ENCODE results near the gene DFFA. TPM values are rescaled to one million over a fixed set of nuclear protein-coding genes. Genes with fewer than 3 reads are reported as not detected.
A peak's percentile ranks its signal among the peaks of the same experiment; 100 is the strongest.

Gene DFFA
- total RNA-seq, 4 donors from 2014 or later = 7.5 to 31.6 (median 17.1) TPM

DNA sequence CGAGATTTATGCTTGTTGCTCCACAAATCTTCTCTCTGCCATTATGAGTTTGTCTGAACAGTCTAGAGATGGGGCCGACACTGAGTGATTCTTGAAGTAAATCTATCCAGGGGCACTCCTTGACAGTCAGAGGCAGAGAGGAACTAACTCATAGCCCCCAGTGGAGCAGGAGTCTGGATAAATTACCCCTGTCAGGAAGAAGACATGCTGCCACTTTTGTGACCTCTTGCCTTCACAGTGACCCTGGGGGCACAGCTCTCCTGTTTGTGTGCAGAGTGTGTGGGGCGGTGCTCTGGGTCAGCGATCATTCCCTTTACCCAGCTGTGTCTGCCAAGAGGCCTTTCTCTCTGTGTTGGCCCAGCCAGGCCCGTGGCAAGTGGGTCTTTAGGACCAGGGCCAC, 31.9 kb upstream of the DFFA start:
- no peak for DNase-seq
- Histone ChIP-seq H3K4me3 (no peak overlapping the region), H3K4me1 (peaks cover 2 to 39% (median 6%) of the 10 kb centered on the region in 4 donors), H3K27me3 (no peaks in the 10 kb centered on the region), H3K27ac (no peak overlapping the region), H3K9me3 (no peaks in the 10 kb centered on the region), H3K36me3 (no peaks in the 10 kb centered on the region)
- intact Hi-C loops (cut with DNase I; ENCODE audit: low total_unique reads) (no loop called here), in situ Hi-C loops (cut with MboI; ENCODE audit: low pct_ligation_motif_present in 1 of 4, low pct_unique_long_range_greater_than_20kb in 1 of 4, low sequenced_read_pairs in 3 of 4) (loop anchor here in 3 of 4 donors (10.0 to 25.0 kb wide), 2 partner anchors 358 to 361 kb away; no protein-coding TSS in a partner anchor)
- 14 to 60% methylated on average over 1 to 5 of the region's 5 CpGs for WGBS, 2 donors (ENCODE audit: low coverage in 1 of 2)
- TF ChIP-seq, protein P1, sequence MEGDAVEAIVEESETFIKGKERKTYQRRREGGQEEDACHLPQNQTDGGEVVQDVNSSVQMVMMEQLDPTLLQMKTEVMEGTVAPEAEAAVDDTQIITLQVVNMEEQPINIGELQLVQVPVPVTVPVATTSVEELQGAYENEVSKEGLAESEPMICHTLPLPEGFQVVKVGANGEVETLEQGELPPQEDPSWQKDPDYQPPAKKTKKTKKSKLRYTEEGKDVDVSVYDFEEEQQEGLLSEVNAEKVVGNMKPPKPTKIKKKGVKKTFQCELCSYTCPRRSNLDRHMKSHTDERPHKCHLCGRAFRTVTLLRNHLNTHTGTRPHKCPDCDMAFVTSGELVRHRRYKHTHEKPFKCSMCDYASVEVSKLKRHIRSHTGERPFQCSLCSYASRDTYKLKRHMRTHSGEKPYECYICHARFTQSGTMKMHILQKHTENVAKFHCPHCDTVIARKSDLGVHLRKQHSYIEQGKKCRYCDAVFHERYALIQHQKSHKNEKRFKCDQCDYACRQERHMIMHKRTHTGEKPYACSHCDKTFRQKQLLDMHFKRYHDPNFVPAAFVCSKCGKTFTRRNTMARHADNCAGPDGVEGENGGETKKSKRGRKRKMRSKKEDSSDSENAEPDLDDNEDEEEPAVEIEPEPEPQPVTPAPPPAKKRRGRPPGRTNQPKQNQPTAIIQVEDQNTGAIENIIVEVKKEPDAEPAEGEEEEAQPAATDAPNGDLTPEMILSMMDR (IDR thresholded peaks at IDR 0.05) = no peak

DNA sequence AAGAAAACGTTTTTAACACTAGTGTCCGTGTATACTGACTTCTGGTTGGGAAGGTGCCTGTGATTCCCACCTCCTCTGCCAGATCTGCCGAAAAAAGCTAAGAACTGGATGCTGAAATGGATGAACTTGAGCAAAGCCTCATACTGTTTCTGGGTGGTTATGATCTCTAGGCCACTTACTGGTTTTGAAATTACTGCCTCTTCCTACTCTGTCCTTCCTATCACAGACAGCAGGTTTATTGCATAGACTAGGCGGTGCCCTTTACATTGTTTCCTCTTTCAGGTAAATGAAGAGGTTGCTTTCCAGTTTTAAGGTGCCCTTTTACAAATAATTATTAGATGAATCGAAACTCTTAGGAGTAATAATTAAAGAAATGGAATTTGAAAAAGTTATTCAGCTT, 29.9 kb upstream of the DFFA start:
- Histone ChIP-seq H3K36me3 (no peaks in the 10 kb centered on the region), H3K9me3 (no peaks in the 10 kb centered on the region), H3K4me1 (peaks cover 0 to 30% (median 6%) of the 10 kb centered on the region in 4 donors), H3K4me3 (no peak overlapping the region), H3K27me3 (no peaks in the 10 kb centered on the region), H3K27ac (peak overlapping the region in 1 of 4 donors; percentile 51)
- DNase-seq = no peak
- 55 to 58% methylated on average over 3 to 5 of the region's 5 CpGs for WGBS, 2 donors (ENCODE audit: low coverage in 1 of 2)
- in situ Hi-C loops (cut with MboI; ENCODE audit: low pct_ligation_motif_present in 1 of 4, low pct_unique_long_range_greater_than_20kb in 1 of 4, low sequenced_read_pairs in 3 of 4) = loop anchor here in 3 of 4 donors (10.0 to 25.0 kb wide), 2 partner anchors 360 to 363 kb away; no protein-coding TSS in a partner anchor
- intact Hi-C loops (cut with DNase I; ENCODE audit: low total_unique reads) = no loop called here
- TF ChIP-seq, protein P1 (IDR thresholded peaks at IDR 0.05) = no peak
- TF ChIP-seq POLR2AphosphoS5 (IDR thresholded peaks at IDR 0.05) (no peak), EP300 (IDR thresholded peaks at IDR 0.05; ENCODE audit: low read depth) (no peak), POLR2A (IDR thresholded peaks at IDR 0.05) (no peak)

- WGBS, 2 donors (ENCODE audit: low coverage in 1 of 2) = 68 to 76% methylated on average over 7 to 8 of the region's 8 CpGs
- in situ Hi-C loops (cut with MboI; ENCODE audit: low pct_ligation_motif_present in 1 of 4, low pct_unique_long_range_greater_than_20kb in 1 of 4, low sequenced_read_pairs in 3 of 4) = loop anchor here in 1 of 4 donors (10.0 kb wide), 1 partner anchor 63 kb away; the partner anchor contains the start of gene CENPS
- Histone ChIP-seq H3K27me3 (no peaks in the 10 kb centered on the region), H3K9me3 (no peaks in the 10 kb centered on the region), H3K4me1 (peaks cover 0 to 32% (median 19%) of the 10 kb centered on the region in 4 donors), H3K27ac (no peak overlapping the region), H3K36me3 (no peaks in the 10 kb centered on the region), H3K4me3 (no peak overlapping the region)
- intact Hi-C loops (cut with DNase I; ENCODE audit: low total_unique reads) = no loop called here
- DNase-seq = no peak
- TF ChIP-seq EP300 (IDR thresholded peaks at IDR 0.05; ENCODE audit: low read depth) (no peak), POLR2AphosphoS5 (IDR thresholded peaks at IDR 0.05) (no peak), POLR2A (IDR thresholded peaks at IDR 0.05) (no peak)
- TF ChIP-seq, protein P1 (IDR thresholded peaks at IDR 0.05) = no peak
Measured at GRCh38 chr1:10498231-10498630, 25.9 kb upstream of the DFFA start.

DNA sequence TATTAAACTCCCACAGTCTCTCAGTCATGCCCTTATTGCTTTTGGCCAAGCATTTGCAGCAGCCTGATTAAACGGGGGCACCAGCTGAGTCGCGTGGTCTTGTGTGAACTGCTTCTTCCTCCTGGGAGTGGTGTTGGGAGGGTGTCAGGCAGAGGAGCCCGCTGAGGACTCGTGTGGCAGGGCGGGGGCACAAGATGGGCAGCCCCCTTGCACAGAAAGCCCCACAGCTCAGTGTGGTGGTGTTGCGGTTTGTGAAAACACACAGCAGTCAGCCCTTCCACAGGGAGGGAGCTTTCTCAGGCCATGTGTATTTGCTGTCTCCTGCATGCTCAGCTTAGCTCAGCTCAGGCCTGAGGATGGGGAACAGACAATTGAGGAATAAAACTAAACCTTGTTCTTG, 24.8 kb upstream of the DFFA start:
- Histone ChIP-seq H3K4me3 (no peak overlapping the region), H3K27ac (no peak overlapping the region), H3K36me3 (no peaks in the 10 kb centered on the region), H3K4me1 (peaks cover 0 to 24% (median 15%) of the 10 kb centered on the region in 4 donors), H3K9me3 (no peaks in the 10 kb centered on the region), H3K27me3 (no peaks in the 10 kb centered on the region)
- TF ChIP-seq EP300 (IDR thresholded peaks at IDR 0.05; ENCODE audit: low read depth) (no peak), POLR2AphosphoS5 (IDR thresholded peaks at IDR 0.05) (no peak), POLR2A (IDR thresholded peaks at IDR 0.05) (no peak)
- TF ChIP-seq, protein P1 (IDR thresholded peaks at IDR 0.05) = no peak
- in situ Hi-C loops (cut with MboI; ENCODE audit: low pct_ligation_motif_present in 1 of 4, low pct_unique_long_range_greater_than_20kb in 1 of 4, low sequenced_read_pairs in 3 of 4) = loop anchor here in 1 of 4 donors (10.0 kb wide), 1 partner anchor 62 kb away; the partner anchor contains the start of gene CENPS
- WGBS, 2 donors (ENCODE audit: low coverage in 1 of 2) = 92 to 100% methylated on average over 1 to 7 of the region's 7 CpGs
- intact Hi-C loops (cut with DNase I; ENCODE audit: low total_unique reads) = no loop called here
- no peak for DNase-seq
